ENCODE results near the gene KSR1. TPM values are rescaled to one million over a fixed set of nuclear protein-coding genes. Genes with fewer than 3 reads are reported as not detected.

Gene KSR1
- total and polyA plus RNA-seq, 10 of the 15 experiments (the other 5 are each of a cell fraction or from before 2014, with no cell fraction given) = 0.97 to 66.6 (median 22.9) TPM

DNA sequence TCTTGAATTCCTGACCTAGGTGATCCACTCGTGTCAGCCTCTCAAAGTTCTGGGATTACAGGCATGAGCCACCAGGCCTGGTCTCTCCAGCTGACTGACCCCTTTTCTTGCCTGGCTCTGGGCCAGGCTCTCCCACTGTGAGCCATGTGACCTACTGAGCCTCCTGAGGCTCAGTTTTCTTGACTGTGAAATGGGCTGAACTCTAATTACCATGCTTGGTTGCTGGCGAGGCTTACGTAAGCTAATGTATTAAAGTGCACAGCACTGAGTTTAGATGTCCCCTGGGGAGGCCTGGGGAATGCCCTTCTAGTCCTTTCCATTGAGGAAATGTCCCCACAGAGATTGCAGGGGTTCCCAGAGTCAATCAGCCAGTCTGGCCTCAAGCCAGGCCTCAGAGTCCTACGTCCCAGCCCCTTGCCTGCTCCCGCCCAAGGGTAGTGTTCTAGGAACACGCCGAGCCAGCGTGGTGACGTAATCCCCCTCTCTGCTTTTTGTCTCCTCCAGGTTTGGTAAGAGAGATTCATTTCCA is 129.0 kb downstream of the KSR1 start:
- in situ Hi-C loops (cut with MboI) = loop anchor here (10.0 kb wide), 1 partner anchor 200 kb away; no protein-coding TSS in a partner anchor
- DNase-seq (ENCODE audit: low read depth, low spot score) (no peak), ATAC-seq (peak; percentile 59), FAIRE-seq (no peak)
- SMC1A ChIA-PET (ENCODE audit: uncharacterized antibody, unreplicated experiment) = interaction anchor here (1.2 to 1.8 kb wide), 2 partner anchors 40 to 127 kb away, joined by 3 to 9 read pairs; no protein-coding TSS in a partner anchor
- H3K4me3 ChIP-seq = no peak overlapping the region
- H3K36me3 ChIP-seq (ENCODE audit: control insufficient read depth in 2 of 2, insufficient read depth in 2 of 2, low read length in 1 of 2) = peaks cover 3 to 43% of the 10 kb centered on the region in 2 experiments; a peak in 2 of 4 replicates
- intact Hi-C loops (cut with micrococcal nuclease; ENCODE audit: unreplicated experiment) = no loop called here
- no peak overlapping the region for H2AFZ ChIP-seq (ENCODE audit: control insufficient read depth, low read depth, low read length)
- TF ChIP-seq RAD51 (IDR thresholded peaks at IDR 0.05) (peak; percentile 17; the same call in 1 of the 2 replicates), MEF2B (IDR thresholded peaks at IDR 0.05; ENCODE audit: partially characterized antibody, poor library complexity, severe bottlenecking) (peak; percentile 43), SUZ12 (IDR thresholded peaks at IDR 0.05; ENCODE audit: unreplicated experiment) (no peak), RUNX3 (IDR thresholded peaks at IDR 0.05; ENCODE audit: low read length) (peak; percentile 8; the same call in 1 of the 2 replicates), JUNB (IDR thresholded peaks at IDR 0.05) (0 out of 2 replicates have a peak, but pooled peaks have one; percentile 9), SREBF1 (IDR thresholded peaks at IDR 0.05; ENCODE audit: low read length) (no peak), PML (IDR thresholded peaks at IDR 0.05; ENCODE audit: low read length) (no peak), CHD2 (IDR thresholded peaks at IDR 0.05; ENCODE audit: borderline replicate concordance, low read depth, low read length) (no peak), EED (IDR thresholded peaks at IDR 0.05; ENCODE audit: low read depth) (peak; percentile 51; the same call in 1 of the 2 replicates), NFIC (IDR thresholded peaks at IDR 0.05; ENCODE audit: low read depth, low read length) (no peak), ATF7 (IDR thresholded peaks at IDR 0.05; ENCODE audit: low read depth) (peak; percentile 25; the same call in 1 of the 2 replicates)
- H3K79me2 ChIP-seq (ENCODE audit: control insufficient read depth, insufficient read depth, low read length) = peaks cover 3% of the 10 kb centered on the region; the same call in 1 of the 2 replicates
- no peaks in the 10 kb centered on the region for H4K20me1 ChIP-seq (ENCODE audit: control insufficient read depth, insufficient read depth)
- POLR2A ChIA-PET = no interaction called here
- H3K27ac ChIP-seq (ENCODE audit: control insufficient read depth, insufficient read depth) = peak overlapping the region; percentile 10; the same call in 1 of the 2 replicates
- 51% methylated on average over 9 of the region's 9 CpGs for WGBS (ENCODE audit: insufficient coverage, insufficient replicate concordance, low lambda C conversion rate, missing lambda C conversion rate)
- peaks cover 7% of the 10 kb centered on the region for H3K4me1 ChIP-seq (ENCODE audit: control insufficient read depth, insufficient read depth, low read length)
- no peak overlapping the region for H3K4me2 ChIP-seq (ENCODE audit: control insufficient read depth, insufficient read depth)
- CTCF ChIA-PET = interaction anchor here (0.6 to 2.8 kb wide), 4 partner anchors 15 to 130 kb away, joined by 3 to 8 read pairs (median 6); partner anchors contain the start of gene KSR1
- no peaks in the 10 kb centered on the region for H3K9me3 ChIP-seq (replicated peaks; ENCODE audit: control insufficient read depth, insufficient read depth, low read length)
- H3K9ac ChIP-seq (ENCODE audit: control insufficient read depth, insufficient read depth, low read length) = no peak overlapping the region
- RAD21 ChIA-PET (ENCODE audit: unreplicated experiment) = interaction anchor here (1.0 to 2.0 kb wide), 6 partner anchors 14 to 129 kb away, joined by 3 to 9 read pairs (median 6); partner anchors contain the start of gene KSR1
- no peaks in the 10 kb centered on the region for H3K27me3 ChIP-seq (replicated peaks in 1 of 2; ENCODE audit: control insufficient read depth in 2 of 2, insufficient read depth in 2 of 2, low read length in 1 of 2)
- BruUV-seq (replicated peaks) = no TSS peak

Measured in GM12878 (cell line).